Dendritic cell treated with granulocyte-macrophage colony-stimulating factor and Interleukin-4, amounts not matched to agents 40 ng/mL and 50 ng/mL, for 4 days (primary cell): Measurements from ENCODE around the gene TSSC4.
"Not testable (repeated sequence)": the region's sequence is repeated elsewhere in the genome, so short reads cannot be mapped to it uniquely, and the experiment has no call there.

ENCODE experiments used
- H3K27ac Mint-ChIP-seq: one replicate; pipeline ENCODE4 v1.8.0; 2022; ENCODE audit warnings: mild to moderate bottlenecking, mixed read lengths
- H3K27me3 Mint-ChIP-seq: one replicate; pipeline ENCODE4 v1.8.0; 2022; ENCODE audit warnings: mild to moderate bottlenecking, mixed read lengths
- H3K36me3 Mint-ChIP-seq: one replicate; pipeline ENCODE4 v1.8.0; 2022; ENCODE audit warnings: low read depth, mixed read lengths
- H3K4me1 Mint-ChIP-seq: one replicate; pipeline ENCODE4 v1.8.0; 2022; ENCODE audit warnings: low read depth, mixed read lengths
- H3K4me3 Mint-ChIP-seq: one replicate; pipeline ENCODE4 v1.8.0; 2022; ENCODE audit warnings: mild to moderate bottlenecking, moderate library complexity, mixed read lengths
- H3K9me3 Mint-ChIP-seq: one replicate; pipeline ENCODE4 v1.8.0; 2022; ENCODE audit warnings: mixed read lengths
- intact Hi-C: fragments of 100-400 bp; cut with micrococcal nuclease; formaldehyde crosslinking; loops from one replicate; pipeline ENCODE4 v1.15.0; 2022

Gene TSSC4

DNA sequence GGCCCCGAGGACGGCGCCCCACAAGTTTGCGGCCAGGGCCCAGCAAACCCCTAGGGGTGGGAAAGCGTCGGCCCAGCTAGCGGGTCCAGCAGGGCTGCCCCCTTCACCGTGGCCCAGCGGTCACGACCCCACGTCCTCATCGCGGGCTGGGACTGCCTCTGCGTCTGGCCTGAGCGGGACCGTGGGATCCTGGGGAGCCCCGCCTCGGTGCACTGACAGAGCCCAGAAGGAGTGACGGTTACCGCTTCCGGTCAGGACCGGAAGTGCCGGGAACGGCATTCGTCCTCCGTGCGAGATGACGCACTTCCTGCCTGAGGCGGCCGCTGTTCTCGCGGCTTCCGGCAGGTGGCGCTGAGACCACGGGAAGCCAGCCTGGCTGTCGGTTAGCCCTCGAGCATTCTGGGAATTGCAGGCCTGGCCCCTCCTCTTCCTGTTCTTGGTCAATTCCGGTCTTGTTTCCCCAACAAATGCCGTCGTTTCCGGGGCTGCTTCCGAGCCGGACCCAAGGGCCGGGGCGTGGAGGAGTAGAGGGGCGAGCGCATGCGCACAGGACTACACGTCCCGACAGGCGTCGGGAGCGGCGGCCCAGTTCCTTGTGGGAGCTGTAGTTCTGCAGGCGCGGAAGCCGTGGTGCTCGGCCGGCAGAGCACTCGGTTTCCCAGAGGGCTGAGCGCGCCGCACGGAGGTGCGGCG is at the start of gene TSSC4:
TSSC4 (plus strand) TSS at position 682 of the 693 bp plus-strand sequence. CDS start 1,884 bp downstream, outside the sequence.
- Mint-ChIP-seq H3K27me3 (no peaks in the 10 kb centered on the region), H3K4me3 (peak within 1 kb of the TSS; percentile 95), H3K4me1 (peaks cover 33% of the 10 kb centered on the region), H3K9me3 (no peaks in the 10 kb centered on the region), H3K27ac (peak within 1 kb of the TSS; percentile 93), H3K36me3 (peaks cover 75% of the 10 kb centered on the region)
- intact Hi-C loops, result loop anchor here (1.0 to 5.0 kb wide), 4 partner anchors 19 to 208 kb away; partner anchors contain the start of gene C11orf21

- H3K27me3 Mint-ChIP-seq, result peaks cover 47% of the 10 kb centered on the region
- intact Hi-C loops, result no loop called here
- no peaks in the 10 kb centered on the region for H3K4me1 Mint-ChIP-seq
- H3K36me3 Mint-ChIP-seq, result no peaks in the 10 kb centered on the region
- H3K27ac Mint-ChIP-seq, result no peak overlapping the region
- H3K9me3 Mint-ChIP-seq, result no peaks in the 10 kb centered on the region
- no peak overlapping the region for H3K4me3 Mint-ChIP-seq
Measured at GRCh38 chr11:2351701-2352100, 48.8 kb upstream of the TSSC4 start.

- H3K4me1 Mint-ChIP-seq, result no peaks in the 10 kb centered on the region
- H3K9me3 Mint-ChIP-seq, result no peaks in the 10 kb centered on the region
- H3K27me3 Mint-ChIP-seq, result peaks cover 48% of the 10 kb centered on the region
- intact Hi-C loops, result no loop called here
- H3K27ac Mint-ChIP-seq, result no peak overlapping the region
- no peaks in the 10 kb centered on the region for H3K36me3 Mint-ChIP-seq
- H3K4me3 Mint-ChIP-seq, result no peak overlapping the region
Measured at GRCh38 chr11:2352420-2352819, 48.1 kb upstream of the TSSC4 start.

DNA sequence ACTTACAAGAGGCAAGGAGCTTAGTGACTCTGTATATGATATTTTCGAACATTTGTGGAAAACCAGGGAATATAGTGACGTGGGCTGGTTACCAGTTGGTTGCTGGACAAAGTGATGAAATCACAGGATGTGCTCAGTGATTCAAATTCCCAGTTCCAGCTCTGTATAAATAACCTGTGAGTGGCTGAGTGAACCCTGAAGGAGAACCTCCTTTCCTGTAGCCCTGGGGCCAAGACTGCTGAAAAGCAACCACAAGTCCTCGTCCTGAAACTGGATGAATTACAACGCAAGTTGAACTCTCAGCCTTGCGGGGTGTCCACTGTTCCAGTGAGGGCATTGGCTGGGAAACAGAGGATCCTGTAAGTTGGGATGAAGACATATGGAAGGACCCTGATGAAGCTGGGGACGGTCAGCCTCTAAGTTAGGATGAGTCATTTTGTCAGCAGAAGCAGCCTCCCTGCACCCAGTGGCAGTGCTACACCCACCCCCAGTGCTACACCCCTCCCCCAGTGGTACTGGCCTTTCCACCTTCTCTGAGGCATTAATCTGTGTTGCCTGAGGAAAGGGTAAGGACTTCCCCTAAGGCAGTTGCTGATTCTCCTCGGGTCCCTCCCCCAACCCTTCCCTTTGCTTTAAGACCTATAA is 45.4 kb upstream of the TSSC4 start:
- Mint-ChIP-seq H3K4me1 (no peaks in the 10 kb centered on the region), H3K9me3 (no peaks in the 10 kb centered on the region), H3K27me3 (peaks cover 47% of the 10 kb centered on the region), H3K36me3 (no peaks in the 10 kb centered on the region), H3K27ac (no peak overlapping the region), H3K4me3 (no peak overlapping the region)
- intact Hi-C loops, result no loop called here

DNA sequence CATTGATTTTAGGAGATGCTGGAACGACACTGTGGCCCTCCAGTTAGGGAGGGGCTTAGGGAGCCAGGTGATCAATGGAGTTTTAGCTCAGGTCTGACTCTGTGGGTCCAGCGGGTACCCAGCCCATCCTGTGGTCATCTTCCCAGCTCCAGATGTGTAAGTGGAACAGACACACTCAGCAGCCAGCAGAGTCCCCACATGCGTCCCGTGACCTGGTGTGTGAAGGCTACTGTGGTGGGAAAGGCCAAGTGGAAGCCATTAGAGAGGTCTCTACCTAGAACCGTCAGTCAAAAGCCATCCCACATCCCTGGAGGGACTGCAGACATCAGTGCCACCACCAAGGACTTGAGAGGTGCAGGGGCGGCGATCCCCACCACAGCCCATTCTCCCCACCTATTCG is 43.3 kb upstream of the TSSC4 start:
- Mint-ChIP-seq H3K27me3 (peaks cover 50% of the 10 kb centered on the region), H3K4me3 (no peak overlapping the region), H3K4me1 (peaks cover 5% of the 10 kb centered on the region), H3K27ac (no peak overlapping the region), H3K9me3 (no peaks in the 10 kb centered on the region), H3K36me3 (no peaks in the 10 kb centered on the region)
- intact Hi-C loops, result no loop called here

DNA sequence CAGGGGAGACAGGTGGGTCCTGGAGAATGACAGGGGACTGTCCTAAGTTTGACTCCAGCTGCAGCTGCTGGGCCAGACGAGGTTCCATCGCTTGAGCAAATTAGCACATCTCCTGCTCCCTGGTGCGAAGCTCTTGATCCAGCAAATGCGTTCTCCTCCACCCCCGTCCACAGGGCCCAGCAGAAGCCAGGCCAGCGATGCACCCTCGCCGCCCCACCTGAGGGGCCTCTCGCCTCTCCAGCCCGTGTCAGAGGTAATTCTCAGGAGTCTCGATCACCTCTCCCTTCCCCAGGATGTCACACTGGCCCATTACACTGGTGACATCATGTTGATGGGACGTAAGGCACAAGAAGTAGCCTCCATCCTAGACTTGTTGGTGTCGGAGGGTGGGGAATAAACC is 42.9 kb upstream of the TSSC4 start:
- H3K4me3 Mint-ChIP-seq, H3K9me3 Mint-ChIP-seq, H3K36me3 Mint-ChIP-seq, intact Hi-C loops, H3K27ac Mint-ChIP-seq, H3K4me1 Mint-ChIP-seq: not testable (repeated sequence)
- H3K27me3 Mint-ChIP-seq, result peaks cover 50% of the 10 kb centered on the region

GRCh38 chr11:2358754-2359442 is 41.7 kb upstream of the TSSC4 start:
- Mint-ChIP-seq H3K4me1 (peaks cover 5% of the 10 kb centered on the region), H3K36me3 (no peaks in the 10 kb centered on the region), H3K9me3 (no peaks in the 10 kb centered on the region), H3K4me3 (no peak overlapping the region), H3K27ac (no peak overlapping the region), H3K27me3 (peaks cover 48% of the 10 kb centered on the region)
- intact Hi-C loops, result no loop called here

DNA sequence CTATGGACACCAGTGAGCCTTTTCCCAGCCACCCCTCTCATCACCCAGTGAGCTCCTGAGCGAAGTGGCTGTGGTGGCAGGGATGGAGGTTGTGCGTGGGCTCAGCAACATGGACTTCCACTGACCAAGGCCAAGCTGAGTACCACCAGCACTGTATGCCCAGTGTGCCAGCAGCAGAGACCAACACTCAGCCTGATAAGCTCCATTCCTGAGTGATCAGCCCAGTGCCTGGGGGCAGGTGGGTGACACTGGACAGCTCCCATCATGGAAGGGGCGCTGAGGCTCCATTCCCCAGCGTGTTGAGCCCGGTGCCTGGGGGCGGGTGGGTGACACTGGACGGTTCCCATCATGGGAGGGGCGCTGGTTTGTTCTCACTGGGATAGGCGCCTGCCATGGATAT is 41.0 kb upstream of the TSSC4 start:
- H3K36me3 Mint-ChIP-seq, result no peaks in the 10 kb centered on the region
- intact Hi-C loops, result no loop called here
- H3K4me3 Mint-ChIP-seq, result no peak overlapping the region
- H3K27me3 Mint-ChIP-seq, result peaks cover 52% of the 10 kb centered on the region
- no peak overlapping the region for H3K27ac Mint-ChIP-seq
- H3K9me3 Mint-ChIP-seq, result no peaks in the 10 kb centered on the region
- H3K4me1 Mint-ChIP-seq, result peaks cover 5% of the 10 kb centered on the region

GRCh38 chr11:2360081-2360642 is 40.4 kb upstream of the TSSC4 start:
- H3K27ac Mint-ChIP-seq, result no peak overlapping the region
- H3K27me3 Mint-ChIP-seq, result peaks cover 58% of the 10 kb centered on the region
- H3K4me1 Mint-ChIP-seq, result peaks cover 5% of the 10 kb centered on the region
- H3K9me3 Mint-ChIP-seq, result no peaks in the 10 kb centered on the region
- no peak overlapping the region for H3K4me3 Mint-ChIP-seq
- intact Hi-C loops, result no loop called here
- H3K36me3 Mint-ChIP-seq, result no peaks in the 10 kb centered on the region

DNA sequence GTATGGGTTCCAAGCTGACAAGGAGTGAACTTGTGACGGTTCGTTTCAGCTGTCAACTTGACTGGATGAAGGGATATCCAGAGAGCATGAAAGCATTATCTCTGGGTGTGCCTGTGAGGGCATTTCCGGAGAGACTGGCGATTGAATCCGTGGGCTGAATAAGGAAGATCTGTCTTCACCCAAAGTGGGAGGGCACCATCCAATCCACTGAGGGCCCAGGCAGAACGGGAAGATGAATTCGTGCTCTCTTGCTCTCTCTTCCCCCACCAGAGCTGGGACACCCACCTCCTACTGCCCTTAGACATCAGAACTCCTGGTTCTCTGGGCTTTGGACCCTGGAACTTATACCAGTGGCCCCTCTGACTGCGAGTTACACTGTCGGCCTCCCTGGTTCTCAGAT is 39.0 kb upstream of the TSSC4 start:
- H3K27ac Mint-ChIP-seq, result no peak overlapping the region
- H3K27me3 Mint-ChIP-seq, result peaks cover 67% of the 10 kb centered on the region
- H3K9me3 Mint-ChIP-seq, result no peaks in the 10 kb centered on the region
- H3K4me1 Mint-ChIP-seq, result peaks cover 11% of the 10 kb centered on the region
- intact Hi-C loops, result no loop called here
- no peak overlapping the region for H3K4me3 Mint-ChIP-seq
- H3K36me3 Mint-ChIP-seq, result no peaks in the 10 kb centered on the region

DNA sequence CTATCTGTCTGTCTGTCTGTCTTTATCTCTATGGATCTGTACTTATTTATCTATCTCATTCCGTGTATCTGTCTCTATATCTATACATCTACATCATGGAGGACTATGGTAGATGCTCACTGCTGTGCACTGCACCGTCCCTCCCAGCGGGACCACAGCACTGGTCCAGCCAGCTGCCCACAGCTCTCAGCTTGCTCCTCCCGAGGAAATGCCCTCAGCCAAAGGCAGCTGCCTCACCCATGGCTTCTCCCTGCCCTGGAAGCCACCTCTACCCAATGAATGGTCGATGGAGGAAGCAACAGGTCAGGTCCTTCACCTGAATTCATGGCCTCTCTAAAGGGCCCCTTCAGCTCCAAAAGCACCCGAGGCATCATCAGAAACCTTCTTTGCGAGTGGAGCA is 38.1 kb upstream of the TSSC4 start:
- Mint-ChIP-seq H3K9me3 (no peaks in the 10 kb centered on the region), H3K4me3 (no peak overlapping the region), H3K36me3 (no peaks in the 10 kb centered on the region), H3K27ac (no peak overlapping the region), H3K4me1 (peaks cover 17% of the 10 kb centered on the region), H3K27me3 (peaks cover 74% of the 10 kb centered on the region)
- intact Hi-C loops, result no loop called here

DNA sequence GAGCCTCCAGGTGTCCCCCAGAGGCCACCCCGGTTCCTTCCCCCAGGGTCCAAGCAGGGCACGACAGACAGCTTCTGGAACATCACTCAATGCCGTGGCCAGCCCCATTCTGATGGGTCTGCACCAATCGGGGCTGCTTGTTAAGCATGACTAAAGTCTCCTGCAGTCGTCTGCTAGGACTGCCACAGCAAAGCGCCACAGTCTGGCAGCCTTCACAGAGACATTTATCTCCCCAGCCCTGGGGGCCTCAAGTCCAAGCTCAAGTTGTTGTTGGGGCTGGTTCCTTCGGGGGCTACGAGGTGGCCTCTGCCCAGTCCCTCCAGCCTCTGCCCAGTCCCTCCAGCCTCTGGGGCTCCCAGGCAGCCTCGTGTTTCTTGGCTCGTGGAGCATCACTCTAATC is 37.4 kb upstream of the TSSC4 start:
- H3K4me3 Mint-ChIP-seq, result no peak overlapping the region
- H3K36me3 Mint-ChIP-seq, result no peaks in the 10 kb centered on the region
- intact Hi-C loops, result no loop called here
- peaks cover 17% of the 10 kb centered on the region for H3K4me1 Mint-ChIP-seq
- peaks cover 77% of the 10 kb centered on the region for H3K27me3 Mint-ChIP-seq
- H3K9me3 Mint-ChIP-seq, result no peaks in the 10 kb centered on the region
- no peak overlapping the region for H3K27ac Mint-ChIP-seq

DNA sequence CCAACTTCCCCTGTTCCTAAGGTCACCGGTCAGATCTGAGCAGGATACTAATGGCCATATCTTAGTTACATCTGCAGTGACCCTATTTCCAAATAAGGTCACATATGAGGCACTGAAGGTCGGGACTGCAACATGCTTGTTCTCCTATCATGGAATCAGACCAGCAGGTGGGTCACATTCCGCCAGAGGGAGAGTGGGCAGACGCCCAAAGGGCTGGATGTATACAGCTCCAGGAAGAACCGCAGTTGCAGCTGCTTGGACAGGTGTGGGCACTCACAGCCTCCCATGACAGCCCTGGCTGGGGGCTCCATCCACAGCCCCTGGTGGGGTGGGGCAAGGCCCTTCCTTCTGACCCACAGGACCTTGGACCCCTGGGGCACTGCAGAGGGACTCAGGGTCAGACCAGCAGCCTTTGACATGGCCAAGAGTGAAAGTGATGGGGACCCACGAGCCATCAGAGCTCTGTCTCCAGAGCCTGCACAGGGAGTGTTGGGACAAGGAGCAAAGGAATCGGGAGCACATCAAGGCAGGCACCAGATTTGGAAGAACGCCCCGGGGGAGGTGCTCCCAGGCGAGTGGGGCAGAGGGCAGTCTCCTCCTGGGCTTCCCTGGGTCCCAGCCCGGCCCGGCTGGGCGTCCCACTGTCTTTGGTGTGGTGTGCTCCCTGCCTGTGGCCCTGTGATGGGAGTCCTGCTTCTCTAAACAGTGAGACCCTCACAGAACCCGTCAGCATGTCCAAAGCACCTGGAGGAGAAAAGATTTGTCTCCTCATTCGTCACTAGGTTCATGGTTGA is 36.8 kb upstream of the TSSC4 start:
- H3K4me3 Mint-ChIP-seq, result no peak overlapping the region
- no peaks in the 10 kb centered on the region for H3K9me3 Mint-ChIP-seq
- no peak overlapping the region for H3K27ac Mint-ChIP-seq
- intact Hi-C loops, result no loop called here
- no peaks in the 10 kb centered on the region for H3K36me3 Mint-ChIP-seq
- H3K27me3 Mint-ChIP-seq, result peaks cover 78% of the 10 kb centered on the region
- H3K4me1 Mint-ChIP-seq, result peaks cover 17% of the 10 kb centered on the region
